CD4-positive, alpha-beta T cell (primary cell): ENCODE data around the gene PWP1. TPM values are rescaled to one million over a fixed set of nuclear protein-coding genes. Genes with fewer than 3 reads are reported as not detected.
"Not testable (repeated sequence)": the region's sequence is repeated elsewhere in the genome, so short reads cannot be mapped to it uniquely, and the experiment has no call there.

ENCODE experiments used
- ATAC-seq: fragments of 200-7000 bp; cut with Tn5 transposase; one replicate; pipeline ENCODE4 v1.10.0; 2022; ENCODE audit warnings: mild to moderate bottlenecking; ENCODE audit not compliant: poor library complexity
- CTCF ChIA-PET: fragments of 350-600 bp; sonication (Branson Sonifier 250); formaldehyde crosslinking; loops from one replicate; lab custom pipeline; 2021; ENCODE audit warnings: antibody characterized with exemption, inconsistent platforms; lab: Charles Lee
- POLR2A ChIA-PET: fragments of 350-600 bp; sonication (Branson Sonifier 250); formaldehyde crosslinking; loops from one replicate; lab custom pipeline; 2021; ENCODE audit warnings: antibody characterized with exemption, inconsistent platforms; lab: Charles Lee
- DNase-seq, 14 experiments: peaks; one replicate each; pipeline ENCODE4 v3.0.0-alpha.2; 2013 to 2020; ENCODE audit warnings: mixed read lengths in 2 of 14
- H3K27ac ChIP-seq, 2 donors: one replicate each; pipeline versions ENCODE4 v1.5.1 to v1.7.0; 2013; ENCODE audit warnings: low read length in 2 of 2, low read depth in 1 of 2, mild to moderate bottlenecking in 1 of 2
- H3K27me3 ChIP-seq, 2 experiments: 1 replicate in 1 of 2; 2 replicates in 1 of 2; pipeline versions ENCODE4 v1.6.1 to v1.7.0; 2013; ENCODE audit warnings: low read length in 2 of 2, control low read depth in 1 of 2, mild to moderate bottlenecking in 1 of 2, moderate library complexity in 1 of 2; ENCODE audit not compliant: insufficient read depth in 2 of 2, control insufficient read depth in 1 of 2
- H3K36me3 ChIP-seq: one replicate; pipeline ENCODE4 v1.6.1; 2013; ENCODE audit warnings: low read length, control low read depth; ENCODE audit not compliant: insufficient read depth
- H3K4me1 ChIP-seq: one replicate; pipeline ENCODE4 v1.6.1; 2013; ENCODE audit warnings: low read length, control low read depth; ENCODE audit not compliant: insufficient read depth
- H3K4me3 ChIP-seq: one replicate; pipeline ENCODE4 v1.5.1; 2013; ENCODE audit warnings: mild to moderate bottlenecking, low read length, moderate library complexity
- H3K9me3 ChIP-seq, 2 experiments: 1 replicate in 1 of 2; 2 replicates in 1 of 2; pipeline versions ENCODE4 v1.6.1 to v1.7.0; 2013; ENCODE audit warnings: low read length in 2 of 2, mild to moderate bottlenecking in 2 of 2, control low read depth in 1 of 2, moderate library complexity in 1 of 2; ENCODE audit not compliant: control insufficient read depth in 1 of 2, insufficient read depth in 1 of 2
- H3K27ac Mint-ChIP-seq: one replicate; pipeline ENCODE4 v1.8.0; 2020; ENCODE audit warnings: mixed read lengths
- H3K27me3 Mint-ChIP-seq: one replicate; pipeline ENCODE4 v1.8.0; 2021; ENCODE audit warnings: mixed read lengths
- H3K36me3 Mint-ChIP-seq: one replicate; pipeline ENCODE4 v1.8.0; 2021; ENCODE audit warnings: low read depth, mixed read lengths
- H3K4me1 Mint-ChIP-seq: one replicate; pipeline ENCODE4 v1.8.0; 2021; ENCODE audit warnings: low read depth, mixed read lengths
- H3K4me3 Mint-ChIP-seq: one replicate; pipeline ENCODE4 v1.8.0; 2020; ENCODE audit warnings: mild to moderate bottlenecking, mixed read lengths
- H3K9me3 Mint-ChIP-seq: one replicate; pipeline ENCODE4 v1.8.0; 2020; ENCODE audit warnings: mixed read lengths
- CTCF ChIP-seq: fragments of 200-600 bp; IDR thresholded peaks from one replicate; pipeline ENCODE4 v1.8.0; 2022; ENCODE audit warnings: antibody characterized with exemption, mild to moderate bottlenecking
- intact Hi-C, 2 experiments: fragments of 100-400 bp; cut with DNase I in 1 of 2; cut with micrococcal nuclease in 1 of 2; formaldehyde crosslinking; loops; one replicate each; pipeline versions ENCODE4 v1.15.1 to v1.9.0; 2023 to 2025; cut with DNase I, micrococcal nuclease
- total RNA-seq, 174 experiments: library from RNA in 2 of 174; stranded (reverse) in 2 of 174; gene quantifications; one replicate each; pipeline ENCODE4 v1.2.3 and lab custom pipeline; 2021 to 2026

PWP1 gene
- total RNA-seq, 2 experiments from 2014 or later, result 24.1 to 24.2 TPM

- intact Hi-C loops, result no loop called here
- H3K4me1 ChIP-seq, result no peaks in the 10 kb centered on the region
- ChIA-PET CTCF (interaction anchor here (1.1 kb wide), 1 partner anchor 13 kb away, joined by 3 read pairs; no protein-coding TSS in a partner anchor), POLR2A (no interaction called here)
- Mint-ChIP-seq H3K9me3 (no peaks in the 10 kb centered on the region), H3K36me3 (peaks cover 50% of the 10 kb centered on the region), H3K4me1 (no peaks in the 10 kb centered on the region), H3K27me3 (no peaks in the 10 kb centered on the region), H3K27ac (no peak overlapping the region), H3K4me3 (no peak overlapping the region)
- no peak for TF ChIP-seq CTCF
- peaks cover 16% of the 10 kb centered on the region for H3K36me3 ChIP-seq
- DNase-seq (no peak), ATAC-seq (no peak)
- no peaks in the 10 kb centered on the region for H3K27me3 ChIP-seq
- no peak overlapping the region for H3K4me3 ChIP-seq
- H3K27ac ChIP-seq, result no peak overlapping the region
- H3K9me3 ChIP-seq, result no peaks in the 10 kb centered on the region
Observed at GRCh38 chr12:107718606-107719005, 33.0 kb downstream of the PWP1 start.

- H3K9me3 Mint-ChIP-seq, ATAC-seq, H3K4me1 Mint-ChIP-seq, H3K27me3 Mint-ChIP-seq, DNase-seq, H3K4me3 Mint-ChIP-seq, intact Hi-C loops, H3K9me3 ChIP-seq, H3K4me3 ChIP-seq, H3K27ac Mint-ChIP-seq, CTCF ChIA-PET, H3K27me3 ChIP-seq, POLR2A ChIA-PET, H3K27ac ChIP-seq, H3K4me1 ChIP-seq, H3K36me3 ChIP-seq: not testable (repeated sequence)
- H3K36me3 Mint-ChIP-seq, result peaks cover 18% of the 10 kb centered on the region
Observed at GRCh38 chr12:107727327-107727726, 41.7 kb downstream of the PWP1 start.

GRCh38 chr12:107727742-107728141, 42.1 kb downstream of the PWP1 start:
- H3K9me3 Mint-ChIP-seq, H3K4me1 Mint-ChIP-seq, H3K27me3 ChIP-seq, H3K4me3 Mint-ChIP-seq, H3K27ac Mint-ChIP-seq, CTCF ChIA-PET, H3K4me3 ChIP-seq, intact Hi-C loops, H3K36me3 ChIP-seq, H3K9me3 ChIP-seq, H3K27ac ChIP-seq, POLR2A ChIA-PET, H3K27me3 Mint-ChIP-seq, H3K4me1 ChIP-seq, DNase-seq, ATAC-seq: not testable (repeated sequence)
- peaks cover 22% of the 10 kb centered on the region for H3K36me3 Mint-ChIP-seq

GRCh38 chr12:107730618-107731341, 45.2 kb downstream of the PWP1 start:
- Histone ChIP-seq H3K27ac (no peak overlapping the region), H3K36me3 (peaks cover 29% of the 10 kb centered on the region), H3K27me3 (no peaks in the 10 kb centered on the region), H3K4me1 (no peaks in the 10 kb centered on the region), H3K4me3 (no peak overlapping the region), H3K9me3 (no peaks in the 10 kb centered on the region)
- intact Hi-C loops, result no loop called here
- Mint-ChIP-seq H3K9me3 (no peaks in the 10 kb centered on the region), H3K36me3 (peaks cover 35% of the 10 kb centered on the region), H3K4me3 (no peak overlapping the region), H3K4me1 (no peaks in the 10 kb centered on the region), H3K27me3 (no peaks in the 10 kb centered on the region), H3K27ac (no peak overlapping the region)
- TF ChIP-seq CTCF, result no peak
- ATAC-seq (no peak), DNase-seq (no peak)
- ChIA-PET POLR2A (no interaction called here), CTCF (no interaction called here)
